ENCODE data around the gene PTH2.

GRCh38 chr19:49441960-49442350, 18.7 kb upstream of the PTH2 start:
- TF ChIP-seq SNAI2 (CRISPR knock-in tag; IDR thresholded peaks at IDR 0.05) (no peak), PATZ1 (CRISPR knock-in tag; IDR thresholded peaks at IDR 0.05; ENCODE audit: borderline replicate concordance) (no peak), ZNF70 (CRISPR knock-in tag; IDR thresholded peaks at IDR 0.05) (no peak), ZFP30 (CRISPR knock-in tag; IDR thresholded peaks at IDR 0.05) (no peak), CREB5 (CRISPR knock-in tag; IDR thresholded peaks at IDR 0.05; ENCODE audit: low read depth) (no peak), ZFP3 (CRISPR knock-in tag; IDR thresholded peaks at IDR 0.05) (no peak), POU6F1 (CRISPR knock-in tag; IDR thresholded peaks at IDR 0.05; ENCODE audit: borderline replicate concordance, low read depth) (no peak), CSDC2 (CRISPR knock-in tag; IDR thresholded peaks at IDR 0.05) (no peak), RARB (CRISPR knock-in tag; IDR thresholded peaks at IDR 0.05) (no peak)
